ENCODE data around the gene DYNLT1. TPM values are rescaled to one million over a fixed set of nuclear protein-coding genes. Genes with fewer than 3 reads are reported as not detected.
"Not testable (repeated sequence)": the region's sequence is repeated elsewhere in the genome, so short reads cannot be mapped to it uniquely, and the experiment has no call there.

Gene DYNLT1
- total RNA-seq = 75.6 TPM

GRCh38 chr6:158644231-158645063, at the start of gene DYNLT1:
TSS of gene DYNLT1 (minus strand) at chr6:158644743. CDS start at chr6:158644708, 35 bp downstream.
- DNase-seq = peak; percentile 83

- no peak for DNase-seq
These were observed 44.3 kb upstream of the DYNLT1 start for GRCh38 chr6:158688860-158689259.

GRCh38 chr6:158687506-158687905, 43.0 kb upstream of the DYNLT1 start:
- no peak for DNase-seq

- DNase-seq = no peak
These were observed 42.3 kb upstream of the DYNLT1 start for GRCh38 chr6:158686791-158687381.

- no peak for DNase-seq
These were observed 41.8 kb upstream of the DYNLT1 start for GRCh38 chr6:158686311-158686710.

GRCh38 chr6:158684745-158685324, 40.3 kb upstream of the DYNLT1 start:
- DNase-seq = no peak

GRCh38 chr6:158684311-158684710, 39.8 kb upstream of the DYNLT1 start:
- no peak for DNase-seq

- no peak for DNase-seq
These were observed 35.9 kb upstream of the DYNLT1 start for GRCh38 chr6:158680481-158680880.

- no peak for DNase-seq
These were observed 35.5 kb upstream of the DYNLT1 start for GRCh38 chr6:158680015-158680414.

- no peak for DNase-seq
These were observed 33.5 kb upstream of the DYNLT1 start for GRCh38 chr6:158677906-158678578.

GRCh38 chr6:158677094-158677493, 32.6 kb upstream of the DYNLT1 start:
- not testable (repeated sequence) for DNase-seq

GRCh38 chr6:158674342-158675131, 30.0 kb upstream of the DYNLT1 start:
- no peak for DNase-seq

GRCh38 chr6:158672726-158673125, 28.2 kb upstream of the DYNLT1 start:
- DNase-seq = no peak

- DNase-seq = not testable (repeated sequence)
These were observed 27.6 kb upstream of the DYNLT1 start for GRCh38 chr6:158672119-158672518.

- DNase-seq = no peak
These were observed 24.8 kb upstream of the DYNLT1 start for GRCh38 chr6:158669145-158670035.

- no peak for DNase-seq
These were observed 24.2 kb upstream of the DYNLT1 start for GRCh38 chr6:158668707-158669103.

- DNase-seq = no peak
These were observed 22.9 kb upstream of the DYNLT1 start for GRCh38 chr6:158667360-158667981.

GRCh38 chr6:158666628-158667359, 22.3 kb upstream of the DYNLT1 start:
- no peak for DNase-seq

- no peak for DNase-seq
These were observed 20.8 kb upstream of the DYNLT1 start for GRCh38 chr6:158665332-158665731.

Measured in occipital lobe (tissue), 2 donors.